GM10248 (cell line): Measurements from ENCODE around the gene FGFR3.
"Not testable (repeated sequence)": the region's sequence is repeated elsewhere in the genome, so short reads cannot be mapped to it uniquely, and the experiment has no call there.

ENCODE experiments used
- CTCF ChIA-PET: fragments of 300-600 bp; sonication (Branson Sonifier 250); formaldehyde crosslinking; extraction: SDS; loops from one replicate; lab custom pipeline; 2021; ENCODE audit warnings: antibody characterized with exemption; lab: Yijun Ruan, JAX
- POLR2A ChIA-PET: fragments of 350-650 bp; sonication (Branson Sonifier 250); formaldehyde crosslinking; extraction: SDS; loops from one replicate; lab custom pipeline; 2020; ENCODE audit warnings: antibody characterized with exemption; lab: Yijun Ruan, JAX
- DNase-seq: peaks from one replicate; pipeline ENCODE4 v3.0.0; 2012; ENCODE audit errors: extremely low spot score
- CTCF ChIP-seq: IDR thresholded peaks from 2 replicates; pipeline ENCODE4 v1.5.1; 2012; ENCODE audit warnings: mild to moderate bottlenecking, low read depth; ENCODE audit errors: extremely low read depth, missing control alignments, control extremely low read depth

Gene FGFR3

GRCh38 chr4:1843852-1844251 lies 50.8 kb downstream of the FGFR3 start:
- DNase-seq: no peak
- ChIA-PET CTCF (interaction anchor here (2.6 to 3.8 kb wide), 2 partner anchors 10 to 11 kb away, joined by 8 to 19 read pairs; no protein-coding TSS in a partner anchor), POLR2A (no interaction called here)
- TF ChIP-seq CTCF: no peak

- DNase-seq, POLR2A ChIA-PET: not testable (repeated sequence)
- CTCF ChIA-PET: interaction anchor here (3.8 kb wide), 1 partner anchor 11 kb away, joined by 19 read pairs; no protein-coding TSS in a partner anchor
Measured at GRCh38 chr4:1844618-1845017, 51.5 kb downstream of the FGFR3 start.

DNA sequence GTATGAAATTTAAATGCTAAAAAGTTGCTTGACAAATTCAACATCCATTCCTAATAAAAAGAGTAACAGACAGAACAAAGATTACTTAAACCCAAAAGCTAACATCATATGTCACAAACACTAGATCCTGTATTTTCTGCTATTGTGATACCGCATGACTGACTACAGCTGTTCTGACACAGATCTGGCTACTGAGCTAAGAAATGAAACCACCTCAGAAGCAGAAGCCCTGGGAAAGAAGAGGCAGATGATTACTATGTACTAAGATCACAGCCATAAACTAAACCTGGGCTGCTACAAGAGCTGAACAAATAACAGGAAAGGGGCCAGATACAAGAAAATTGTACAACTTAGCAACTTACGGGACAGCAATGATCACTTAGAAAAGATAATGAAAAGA lies 53.5 kb downstream of the FGFR3 start:
- TF ChIP-seq CTCF: no peak
- ChIA-PET POLR2A (no interaction called here), CTCF (interaction anchor here (0.9 to 3.8 kb wide), 5 partner anchors 9 to 53 kb away, joined by 3 to 19 read pairs (median 12); no protein-coding TSS in a partner anchor)
- DNase-seq: no peak

DNA sequence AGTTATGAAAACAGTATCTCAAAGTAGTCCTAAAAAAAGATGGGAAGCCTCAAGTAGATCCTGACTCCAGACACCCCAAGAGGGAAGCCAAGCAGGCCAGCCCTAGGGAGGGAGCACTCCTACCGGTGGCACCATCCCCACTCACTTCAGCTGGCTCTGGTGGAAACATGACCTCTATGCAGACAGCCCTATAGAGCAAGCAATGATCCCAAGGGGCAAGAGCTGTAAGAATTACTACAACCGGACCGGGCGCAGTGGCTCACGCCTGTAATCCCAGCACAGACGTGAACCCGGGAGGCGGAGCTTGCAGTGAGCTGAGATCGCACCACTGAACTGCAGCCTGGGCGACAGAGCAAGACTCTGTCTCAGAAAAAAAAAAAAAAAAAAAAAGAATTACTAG lies 57.2 kb downstream of the FGFR3 start:
- no peak for DNase-seq
- POLR2A ChIA-PET: no interaction called here
- CTCF ChIA-PET: interaction anchor here (0.9 kb wide), 1 partner anchor 15 kb away, joined by 3 read pairs; no protein-coding TSS in a partner anchor
- TF ChIP-seq CTCF: no peak

DNA sequence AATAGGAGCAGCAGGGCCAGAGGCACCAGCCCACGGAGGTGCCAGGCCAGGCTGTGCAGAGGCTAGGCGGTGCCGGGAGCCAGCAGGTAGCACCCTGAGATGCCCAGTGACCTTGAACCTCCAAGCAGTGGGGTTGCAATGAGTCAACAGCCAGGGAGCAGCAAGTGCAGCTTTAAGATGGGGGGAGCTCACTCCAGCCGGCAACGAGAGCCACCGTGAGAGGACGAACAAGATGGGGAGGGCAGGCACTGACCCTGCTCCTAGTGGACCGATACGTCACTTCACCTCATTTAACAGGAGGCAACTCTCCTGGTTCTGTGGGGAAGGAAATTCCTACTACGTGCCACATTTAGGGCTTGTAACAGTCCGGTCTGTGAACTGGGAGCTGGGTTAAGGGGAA lies 58.1 kb downstream of the FGFR3 start:
- TF ChIP-seq CTCF: no peak
- ChIA-PET CTCF (interaction anchor here (0.9 to 1.4 kb wide), 3 partner anchors 15 to 48 kb away, joined by 3 read pairs; no protein-coding TSS in a partner anchor), POLR2A (no interaction called here)
- no peak for DNase-seq

DNA sequence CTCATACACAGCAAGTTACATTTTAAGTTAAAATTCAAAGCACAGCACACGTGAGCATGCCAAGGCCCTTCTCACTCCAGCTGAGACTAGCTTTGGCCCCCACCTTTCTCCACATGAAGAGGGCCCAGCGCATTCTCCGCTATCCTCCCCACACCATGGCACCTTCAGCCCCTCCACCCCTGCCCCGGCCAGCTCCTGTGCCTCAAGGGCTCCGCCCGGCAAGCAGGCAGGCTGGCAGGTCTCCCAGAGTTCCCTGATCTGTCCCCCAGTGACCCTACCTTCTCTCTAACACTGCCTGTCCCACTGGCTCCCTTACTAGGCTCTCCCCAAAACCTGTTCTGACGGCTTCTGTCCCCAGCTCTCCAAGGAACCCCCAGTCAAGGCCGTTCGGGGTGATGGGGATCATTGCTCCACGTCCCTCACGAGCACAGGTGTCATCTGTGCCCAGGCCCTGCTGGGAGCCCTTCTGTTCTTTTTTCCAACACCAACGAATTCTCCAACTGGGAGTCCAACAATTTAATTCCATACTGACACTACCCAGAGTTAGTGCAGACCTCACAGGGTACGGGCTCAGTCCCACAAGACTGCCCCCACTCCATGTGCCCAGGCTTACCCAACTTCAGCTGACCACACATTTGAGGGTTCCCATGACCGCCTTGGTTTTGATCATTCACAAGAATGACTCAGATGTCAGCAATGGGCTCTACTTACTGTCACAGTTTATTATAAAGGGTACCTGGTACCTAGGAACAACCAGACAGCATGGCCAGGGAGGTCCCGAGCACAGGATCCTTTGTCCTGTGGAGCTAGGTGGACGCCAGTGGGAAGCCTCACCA lies 58.7 kb downstream of the FGFR3 start:
- TF ChIP-seq CTCF: no peak
- POLR2A ChIA-PET: no interaction called here
- CTCF ChIA-PET: interaction anchor here (0.9 to 1.4 kb wide), 3 partner anchors 18 to 48 kb away, joined by 3 read pairs; no protein-coding TSS in a partner anchor
- DNase-seq: no peak

- no peak for DNase-seq
- no peak for TF ChIP-seq CTCF
- CTCF ChIA-PET: no interaction called here
- POLR2A ChIA-PET: no interaction called here
Measured at GRCh38 chr4:1852904-1853623, 60.0 kb downstream of the FGFR3 start.
